DLD1 (cell line): Measurements from ENCODE around the gene DPEP3.
"Not testable (repeated sequence)": the region's sequence is repeated elsewhere in the genome, so short reads cannot be mapped to it uniquely, and the experiment has no call there.

Experiments used
- in situ Hi-C: cut with HindIII; loops from 2 replicates; pipeline ENCODE4 v1.10.0; 2017; ENCODE audit warnings: low sequenced_read_pairs

The DPEP3 gene, protein sequence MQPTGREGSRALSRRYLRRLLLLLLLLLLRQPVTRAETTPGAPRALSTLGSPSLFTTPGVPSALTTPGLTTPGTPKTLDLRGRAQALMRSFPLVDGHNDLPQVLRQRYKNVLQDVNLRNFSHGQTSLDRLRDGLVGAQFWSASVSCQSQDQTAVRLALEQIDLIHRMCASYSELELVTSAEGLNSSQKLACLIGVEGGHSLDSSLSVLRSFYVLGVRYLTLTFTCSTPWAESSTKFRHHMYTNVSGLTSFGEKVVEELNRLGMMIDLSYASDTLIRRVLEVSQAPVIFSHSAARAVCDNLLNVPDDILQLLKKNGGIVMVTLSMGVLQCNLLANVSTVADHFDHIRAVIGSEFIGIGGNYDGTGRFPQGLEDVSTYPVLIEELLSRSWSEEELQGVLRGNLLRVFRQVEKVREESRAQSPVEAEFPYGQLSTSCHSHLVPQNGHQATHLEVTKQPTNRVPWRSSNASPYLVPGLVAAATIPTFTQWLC

DNA sequence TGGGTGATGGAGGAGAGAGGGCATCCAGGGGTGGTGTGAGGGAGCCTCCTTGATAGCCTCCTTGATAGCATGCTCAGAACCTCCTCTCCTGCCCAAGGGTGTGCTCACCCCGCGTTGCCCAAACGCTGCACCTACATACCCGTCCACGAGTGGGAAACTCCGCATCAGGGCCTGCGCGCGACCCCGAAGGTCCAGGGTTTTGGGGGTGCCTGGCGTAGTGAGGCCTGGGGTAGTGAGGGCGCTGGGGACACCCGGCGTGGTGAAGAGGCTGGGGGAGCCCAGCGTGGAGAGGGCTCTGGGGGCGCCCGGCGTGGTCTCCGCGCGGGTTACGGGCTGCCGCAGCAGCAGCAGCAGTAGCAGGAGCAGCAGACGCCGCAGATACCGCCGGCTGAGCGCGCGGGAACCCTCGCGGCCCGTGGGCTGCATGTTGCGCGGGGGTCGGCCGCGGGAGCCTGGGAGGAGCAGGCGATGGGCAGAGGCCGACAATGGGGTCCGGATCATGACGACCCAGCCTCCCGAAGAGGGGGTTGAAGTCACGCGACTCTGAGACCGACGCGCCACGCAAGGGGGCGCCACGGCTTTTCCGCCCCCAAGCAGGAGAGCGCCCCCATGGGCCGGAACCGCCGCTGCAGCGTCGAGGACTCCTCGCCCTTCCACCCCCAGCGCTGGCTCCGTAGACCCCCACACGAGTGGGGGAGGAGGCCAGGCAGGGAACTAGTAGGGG is at the start of gene DPEP3:
DPEP3 (minus strand) TSS at position 545 of the 724 bp plus-strand sequence; CDS start at position 426, 119 bp downstream.
- in situ Hi-C loops, result no loop called here

DNA sequence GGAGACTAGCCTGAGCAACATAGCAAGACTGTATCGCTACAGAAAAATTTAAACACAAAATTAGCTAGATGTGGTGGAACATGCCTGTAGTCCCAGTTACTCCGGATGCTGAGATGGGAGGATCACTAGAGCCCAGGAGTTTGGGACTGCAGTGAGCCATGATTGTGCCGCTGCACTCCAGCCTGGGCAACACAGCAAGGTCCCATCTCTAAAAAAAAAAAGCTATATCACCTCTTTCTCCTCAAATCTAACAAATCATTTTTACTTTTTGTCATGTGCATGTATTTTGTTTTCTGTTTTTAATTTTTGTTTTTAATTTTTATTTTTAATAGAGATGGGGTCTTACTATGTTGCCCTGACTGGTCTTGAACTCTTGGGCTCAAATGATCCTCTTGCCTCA is 48.7 kb upstream of the DPEP3 start:
- in situ Hi-C loops, result no loop called here

GRCh38 chr16:68022728-68023537 is 42.6 kb upstream of the DPEP3 start, which contains the start of the genes DDX28 and DUS2:
TSS of gene DDX28 (minus strand) at chr16:68023232. CDS start at chr16:68023202, 30 bp downstream.
TSS of gene DUS2 (plus strand) at chr16:68023284. CDS start at chr16:68038024, 14,740 bp downstream.
- in situ Hi-C loops, result loop anchor here (25.0 kb wide), 1 partner anchor 111 kb away; no protein-coding TSS in a partner anchor

- in situ Hi-C loops, result loop anchor here (25.0 kb wide), 1 partner anchor 110 kb away; no protein-coding TSS in a partner anchor
Measured at GRCh38 chr16:68022278-68022727, 42.0 kb upstream of the DPEP3 start.

DNA sequence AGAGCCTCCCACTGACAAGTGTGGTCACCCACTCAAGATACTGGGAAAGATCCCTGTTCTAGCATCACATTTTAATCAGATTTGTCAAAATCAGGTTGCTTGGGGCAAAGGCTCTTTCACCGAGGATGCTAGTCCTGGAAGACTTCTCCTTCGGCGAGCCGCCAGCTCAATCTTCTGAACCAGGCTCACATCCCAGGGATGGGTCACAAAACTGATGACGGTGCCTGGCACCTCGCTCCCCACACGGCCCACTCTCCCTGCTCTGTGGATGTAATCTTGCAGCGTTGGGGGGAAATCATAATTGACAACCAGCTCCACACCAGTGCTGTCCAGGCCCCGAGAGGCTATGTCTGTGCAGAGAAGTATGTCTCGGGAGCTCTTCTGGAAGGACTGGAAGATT is 41.2 kb upstream of the DPEP3 start:
- in situ Hi-C loops, result loop anchor here (25.0 kb wide), 1 partner anchor 109 kb away; no protein-coding TSS in a partner anchor

DNA sequence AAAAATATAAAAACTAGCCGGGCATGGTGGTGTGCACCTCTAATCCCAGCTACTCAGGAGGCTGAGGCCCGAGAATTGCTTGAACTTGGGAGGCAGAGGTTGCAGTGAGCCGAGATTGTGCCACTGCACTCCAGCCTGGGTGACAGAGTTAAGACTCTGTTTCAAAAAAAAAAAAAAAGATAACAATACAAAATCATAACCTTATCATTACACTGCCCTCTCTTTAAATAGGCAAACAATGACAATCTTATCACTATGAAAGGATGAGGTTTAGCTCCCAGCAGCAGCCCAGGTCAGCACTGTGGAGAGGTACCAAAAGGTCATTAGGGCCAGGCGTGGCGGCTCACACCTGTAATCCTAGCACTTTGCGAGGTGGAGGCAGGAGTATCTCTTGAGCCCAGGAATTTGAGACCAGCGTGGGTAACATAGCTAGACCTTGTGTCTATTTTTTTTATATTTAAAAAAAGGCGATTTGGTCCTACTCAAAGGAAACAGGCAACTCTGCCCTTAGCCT is 38.9 kb upstream of the DPEP3 start:
- in situ Hi-C loops, result loop anchor here (25.0 kb wide), 1 partner anchor 107 kb away; no protein-coding TSS in a partner anchor

GRCh38 chr16:68015681-68016080 is 35.4 kb upstream of the DPEP3 start, which contains the start of gene DPEP2NB:
TSS of gene DPEP2NB (minus strand) at chr16:68015911. CDS start at chr16:68015770, 141 bp downstream.
- in situ Hi-C loops, result loop anchor here (25.0 kb wide), 1 partner anchor 103 kb away; no protein-coding TSS in a partner anchor

DNA sequence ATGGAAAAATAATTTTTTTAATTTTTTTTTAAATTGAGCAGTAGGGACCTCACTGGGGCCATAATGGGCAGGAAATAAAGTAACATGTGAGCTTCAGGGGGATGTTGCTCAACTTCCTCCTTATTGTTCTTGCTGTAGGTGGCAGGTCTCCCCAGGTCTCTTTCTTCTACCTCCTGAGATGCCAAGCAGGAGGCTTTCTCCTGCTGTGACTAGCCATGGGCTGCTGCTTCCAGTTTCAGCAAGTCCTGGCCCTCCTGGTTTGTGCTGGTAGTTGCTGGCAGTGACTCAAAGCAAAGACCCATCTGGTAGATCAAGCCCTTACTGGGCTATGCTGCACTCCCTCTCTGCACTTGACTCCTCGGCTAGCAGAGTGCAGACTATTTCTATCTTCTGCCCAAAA is 33.1 kb upstream of the DPEP3 start:
- in situ Hi-C loops, result loop anchor here (25.0 kb wide), 1 partner anchor 101 kb away; no protein-coding TSS in a partner anchor

DNA sequence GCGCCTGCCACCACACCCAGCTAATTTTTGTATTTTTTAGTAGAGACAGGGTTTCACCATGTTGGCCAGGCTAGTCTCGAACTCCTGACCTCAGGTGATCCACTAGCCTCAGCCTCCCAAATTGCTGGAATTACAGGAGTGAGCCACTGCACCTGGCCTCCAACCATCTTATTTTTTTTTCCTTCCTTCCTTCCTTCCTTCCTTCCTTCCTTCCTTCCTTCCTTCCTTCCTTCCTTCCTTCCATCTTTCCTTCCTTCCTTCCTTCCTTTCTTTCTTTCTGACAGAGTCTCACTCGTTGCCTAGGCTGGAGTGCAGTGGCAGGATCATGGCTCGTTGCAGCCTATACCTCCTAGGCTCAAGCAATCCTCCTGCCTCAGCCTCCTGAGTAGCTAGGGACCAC is 29.6 kb upstream of the DPEP3 start:
- in situ Hi-C loops, result loop anchor here (10.0 to 25.0 kb wide), 2 partner anchors 65 to 98 kb away; no protein-coding TSS in a partner anchor

DNA sequence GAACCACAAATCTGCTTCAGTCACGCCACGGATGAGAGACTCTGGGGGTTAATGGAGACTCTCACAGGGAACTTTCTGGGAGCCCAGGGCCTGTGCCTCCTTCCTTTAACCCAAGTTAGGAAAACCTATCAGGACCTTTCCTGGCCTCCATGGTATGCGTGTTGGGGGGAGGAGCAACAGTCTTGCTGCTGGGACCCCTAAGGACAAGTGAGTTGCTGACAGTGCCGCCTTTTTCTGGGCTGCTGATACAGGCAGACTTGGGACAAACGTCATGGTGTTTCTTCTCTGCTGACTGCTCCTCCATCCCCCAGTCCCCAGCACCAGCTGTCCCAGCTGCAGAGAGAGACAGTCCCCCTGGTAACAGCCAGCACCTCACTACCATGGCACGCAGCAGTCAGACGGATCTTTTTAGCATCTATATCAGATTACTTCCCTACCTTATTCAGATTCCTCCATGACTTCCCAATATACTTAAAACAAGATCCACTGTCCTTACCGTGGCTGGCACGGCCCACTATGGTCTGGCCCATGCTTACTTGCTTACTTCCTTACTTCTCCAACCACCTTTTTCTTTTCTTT is 28.9 kb upstream of the DPEP3 start:
- in situ Hi-C loops, result loop anchor here (10.0 to 25.0 kb wide), 2 partner anchors 66 to 97 kb away; no protein-coding TSS in a partner anchor

DNA sequence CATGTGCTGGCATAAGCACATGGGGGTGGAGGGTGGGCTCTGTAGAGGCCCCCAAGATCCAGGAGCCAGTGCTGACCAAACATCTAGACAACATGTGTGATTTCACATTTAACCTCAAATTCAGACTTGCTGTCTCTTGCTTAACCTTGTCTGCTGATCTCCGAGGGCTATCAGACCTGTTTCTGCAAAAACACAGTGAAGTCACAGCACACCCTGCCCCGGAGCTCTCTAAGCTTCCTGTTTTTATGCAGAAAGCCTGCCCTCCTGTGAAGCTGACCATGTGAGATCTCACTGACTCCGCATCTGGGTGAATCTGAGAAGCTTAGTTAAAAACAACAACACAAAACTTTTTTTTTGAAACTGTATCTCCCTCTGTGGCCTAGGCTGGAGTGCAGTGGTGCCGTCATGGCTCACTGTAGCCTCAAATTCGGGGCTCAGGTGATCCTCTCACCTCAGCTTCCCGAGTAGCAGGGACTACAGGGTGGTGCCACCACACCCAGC is 25.5 kb upstream of the DPEP3 start:
- in situ Hi-C loops, result loop anchor here (10.0 to 25.0 kb wide), 2 partner anchors 69 to 94 kb away; no protein-coding TSS in a partner anchor

DNA sequence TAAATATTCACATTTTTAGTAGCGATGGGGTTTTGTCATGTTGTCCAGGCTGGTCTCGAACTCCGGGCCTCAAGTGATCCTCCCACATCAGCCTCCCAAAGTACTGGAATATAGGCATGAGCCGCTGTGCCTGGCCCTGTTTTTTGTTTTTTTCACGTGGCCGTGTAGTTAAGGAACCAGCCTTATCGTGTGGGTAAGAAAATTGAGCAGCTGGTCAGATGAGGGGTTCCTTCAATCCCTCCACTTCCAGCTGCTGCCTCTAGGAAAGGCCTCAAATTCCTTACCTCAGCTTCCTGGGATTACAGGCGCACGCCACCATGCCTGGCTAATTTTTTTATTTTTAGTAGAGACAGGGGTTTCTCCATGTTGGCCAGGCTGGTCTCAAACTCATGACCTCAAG is 24.9 kb upstream of the DPEP3 start:
- in situ Hi-C loops, result loop anchor here (10.0 to 25.0 kb wide), 2 partner anchors 70 to 93 kb away; no protein-coding TSS in a partner anchor

- in situ Hi-C loops, result loop anchor here (10.0 to 25.0 kb wide), 2 partner anchors 72 to 91 kb away; no protein-coding TSS in a partner anchor
Measured at GRCh38 chr16:68003031-68003430, 22.7 kb upstream of the DPEP3 start.

- in situ Hi-C loops, result loop anchor here (10.0 to 25.0 kb wide), 2 partner anchors 74 to 88 kb away; no protein-coding TSS in a partner anchor
Measured at GRCh38 chr16:68000450-68000849, 20.2 kb upstream of the DPEP3 start.

- in situ Hi-C loops, result loop anchor here (10.0 to 25.0 kb wide), 2 partner anchors 75 to 88 kb away; no protein-coding TSS in a partner anchor
Measured at GRCh38 chr16:67999985-68000384, 19.7 kb upstream of the DPEP3 start.

DNA sequence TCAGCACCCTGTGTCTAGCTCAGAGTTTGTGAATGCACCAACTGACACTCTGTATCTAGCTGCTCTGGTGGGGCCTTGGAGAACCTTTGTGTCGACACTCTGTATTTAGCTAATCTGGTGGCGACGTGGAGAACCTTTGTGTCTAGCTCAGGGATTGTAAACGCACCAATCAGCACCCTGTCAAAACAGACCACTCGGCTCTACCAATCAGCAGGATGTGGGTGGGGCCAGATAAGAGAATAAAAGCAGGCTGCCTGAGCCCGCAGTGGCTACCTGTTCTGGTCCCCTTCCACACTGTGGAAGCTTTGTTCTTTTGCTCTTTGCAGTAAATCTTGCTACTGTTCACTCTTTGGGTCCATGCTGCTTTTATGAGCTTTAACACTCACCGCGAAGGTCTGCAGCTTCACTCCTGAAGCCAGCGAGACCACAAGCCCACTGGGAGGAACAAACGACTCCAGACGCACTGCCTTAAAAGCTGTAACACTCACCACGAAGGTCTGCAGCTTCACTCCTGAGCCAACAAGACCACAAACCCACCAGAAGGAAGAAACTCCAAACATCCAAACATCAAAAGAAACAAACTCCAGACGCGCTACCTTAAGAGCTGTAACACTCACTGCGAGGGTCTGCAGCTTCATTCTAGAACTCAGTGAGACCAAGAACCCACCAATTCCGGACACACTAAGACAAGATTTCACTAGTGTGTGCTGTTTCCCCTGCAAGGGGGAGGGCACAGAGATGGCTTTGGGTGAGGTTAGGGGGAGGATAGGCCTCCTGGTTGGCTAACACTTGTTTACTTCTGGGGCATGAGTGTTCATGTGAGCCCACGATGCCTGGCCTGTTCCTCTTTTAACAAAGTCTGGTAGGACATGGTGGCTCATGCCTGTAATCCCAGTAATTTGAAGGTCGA is 18.7 kb upstream of the DPEP3 start, which contains the start of gene DPEP2:
DPEP2 (minus strand) TSS at position 706 of the 910 bp plus-strand sequence. CDS start 6,272 bp downstream, outside the sequence.
- in situ Hi-C loops, result not testable (repeated sequence)

- in situ Hi-C loops, result not testable (repeated sequence)
Measured at GRCh38 chr16:67998231-67998778, 18.0 kb upstream of the DPEP3 start.
